Thoracic aorta (tissue), 2 donors: Measurements from ENCODE around the gene REG3A. TPM values are rescaled to one million over a fixed set of nuclear protein-coding genes. Genes with fewer than 3 reads are reported as not detected.

Experiments
- ATAC-seq: fragments of 150-250 bp; one replicate; pipeline ENCODE4 v1.8.0; 2017; ENCODE audit warnings: low read depth; ENCODE audit not compliant: insufficient number of reproducible peaks, low FRiP score
- DNase-seq: peaks from one replicate; pipeline ENCODE4 v3.0.0-alpha.2; 2020; ENCODE audit warnings: low spot score
- H3K27ac ChIP-seq, 2 donors: fragments of 200-600 bp; sonication (generic); 1 replicate in 1 of 2; 2 replicates in 1 of 2; pipeline ENCODE4 v1.5.1; 2016; ENCODE audit warnings: mild to moderate bottlenecking in 2 of 2, moderate library complexity in 2 of 2
- H3K27me3 ChIP-seq: fragments of 200-600 bp; sonication (generic); replicated peaks from 2 replicates; pipeline ENCODE4 v1.6.0; 2016; ENCODE audit warnings: mild to moderate bottlenecking; ENCODE audit not compliant: insufficient read depth
- H3K36me3 ChIP-seq: fragments of 200-600 bp; sonication (generic); one replicate; pipeline ENCODE4 v1.5.1; 2016
- H3K4me1 ChIP-seq, 2 donors: fragments of 200-600 bp; sonication (generic); 1 replicate in 1 of 2; 2 replicates in 1 of 2; pipeline versions ENCODE4 v1.5.1 to v1.6.0; 2016; ENCODE audit warnings: low read depth in 2 of 2, mild to moderate bottlenecking in 1 of 2; ENCODE audit not compliant: control insufficient read depth in 1 of 2
- H3K4me3 ChIP-seq: fragments of 200-600 bp; sonication (generic); 2 replicates; pipeline ENCODE4 v1.5.1; 2016; ENCODE audit warnings: mild to moderate bottlenecking
- H3K9me3 ChIP-seq: fragments of 200-600 bp; sonication (generic); 2 replicates; pipeline ENCODE4 v1.5.1; 2016
- CTCF ChIP-seq: fragments of 200-600 bp; sonication (generic); IDR thresholded peaks from one replicate; pipeline ENCODE4 v1.5.1; 2019; ENCODE audit warnings: antibody characterized with exemption
- total RNA-seq, 2 donors: library from RNA; depleted of rRNA; stranded (reverse); fragments of >200 nt; gene quantifications; one replicate each; pipeline versions ENCODE4 v1.1.0 to v1.2.3, GENCODE V29; 2016

REG3A gene
- 1 to 10 TPM; 2.8 to 8.3 TPM for total RNA-seq

GRCh38 chr2:79159653-79160052 is at the start of gene REG3A:
REG3A (minus strand) TSS chr2:79159753; CDS start chr2:79159405, 348 bp downstream.
- Histone ChIP-seq H3K4me1 (no peaks in the 10 kb centered on the region), H3K4me3 (no peak within 1 kb of the TSS), H3K36me3 (no peaks in the 10 kb centered on the region), H3K9me3 (no peaks in the 10 kb centered on the region), H3K27me3 (no peaks in the 10 kb centered on the region), H3K27ac (no peak within 1 kb of the TSS)
- no peak for TF ChIP-seq CTCF
- ATAC-seq (no peak), DNase-seq (no peak)

- no peaks in the 10 kb centered on the region for H3K27me3 ChIP-seq
- no peak for TF ChIP-seq CTCF
- no peaks in the 10 kb centered on the region for H3K9me3 ChIP-seq
- DNase-seq (no peak), ATAC-seq (no peak)
- H3K36me3 ChIP-seq = no peaks in the 10 kb centered on the region
- H3K27ac ChIP-seq = no peak overlapping the region
- no peak overlapping the region for H3K4me3 ChIP-seq
- H3K4me1 ChIP-seq = no peaks in the 10 kb centered on the region
Measured at GRCh38 chr2:79200762-79201161, 41.2 kb upstream of the REG3A start.

- no peak for TF ChIP-seq CTCF
- no peaks in the 10 kb centered on the region for H3K4me1 ChIP-seq
- no peak overlapping the region for H3K27ac ChIP-seq
- H3K36me3 ChIP-seq = no peaks in the 10 kb centered on the region
- no peaks in the 10 kb centered on the region for H3K27me3 ChIP-seq
- ATAC-seq (no peak), DNase-seq (no peak)
- H3K4me3 ChIP-seq = no peak overlapping the region
- H3K9me3 ChIP-seq = no peaks in the 10 kb centered on the region
Measured at GRCh38 chr2:79191816-79192215, 32.3 kb upstream of the REG3A start.

GRCh38 chr2:79191081-79191480 is 31.5 kb upstream of the REG3A start:
- no peak for DNase-seq
- no peak for TF ChIP-seq CTCF
- H3K9me3 ChIP-seq = no peaks in the 10 kb centered on the region
- no peaks in the 10 kb centered on the region for H3K4me1 ChIP-seq
- H3K4me3 ChIP-seq = no peak overlapping the region
- no peak overlapping the region for H3K27ac ChIP-seq
- no peak for ATAC-seq
- H3K36me3 ChIP-seq = no peaks in the 10 kb centered on the region
- H3K27me3 ChIP-seq = no peaks in the 10 kb centered on the region

- no peaks in the 10 kb centered on the region for H3K9me3 ChIP-seq
- ATAC-seq (no peak), DNase-seq (no peak)
- no peak for TF ChIP-seq CTCF
- no peaks in the 10 kb centered on the region for H3K27me3 ChIP-seq
- H3K27ac ChIP-seq = no peak overlapping the region
- no peak overlapping the region for H3K4me3 ChIP-seq
- H3K4me1 ChIP-seq = no peaks in the 10 kb centered on the region
- no peaks in the 10 kb centered on the region for H3K36me3 ChIP-seq
Measured at GRCh38 chr2:79189465-79189864, 29.9 kb upstream of the REG3A start.
